SIG-M5 (cell line): ENCODE results near the gene GP1BA.

ENCODE experiments used
- DNase-seq: peaks from one replicate; lab custom pipeline; 2025; lab: John Stamatoyannopoulos, UW

Gene GP1BA

GRCh38 chr17:4931963-4932362, at the start of gene GP1BA:
TSS of gene GP1BA (plus strand) at chr17:4932277. CDS start at chr17:4932605, 328 bp downstream.
- DNase-seq = no peak

DNA sequence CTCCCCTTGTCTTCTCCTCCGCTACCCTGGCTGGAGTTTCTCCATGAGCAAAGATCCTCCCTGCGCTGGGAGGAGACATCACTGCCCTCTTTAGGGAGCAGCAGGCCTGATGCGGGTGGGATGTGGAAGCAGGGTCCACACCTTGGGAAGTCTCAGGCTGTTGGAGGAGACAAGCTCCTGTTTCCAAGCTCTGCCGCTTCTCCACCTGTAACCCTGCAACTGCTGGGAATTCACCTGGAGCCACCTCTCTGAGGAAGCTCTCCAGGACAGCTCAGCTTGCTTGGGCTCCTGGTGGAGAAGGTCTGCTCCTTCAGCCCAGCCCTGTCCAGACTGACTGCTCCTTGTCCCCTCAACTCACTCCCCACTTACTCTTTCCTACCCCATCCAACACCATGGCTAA, 47.6 kb upstream of the GP1BA start:
- no peak for DNase-seq

DNA sequence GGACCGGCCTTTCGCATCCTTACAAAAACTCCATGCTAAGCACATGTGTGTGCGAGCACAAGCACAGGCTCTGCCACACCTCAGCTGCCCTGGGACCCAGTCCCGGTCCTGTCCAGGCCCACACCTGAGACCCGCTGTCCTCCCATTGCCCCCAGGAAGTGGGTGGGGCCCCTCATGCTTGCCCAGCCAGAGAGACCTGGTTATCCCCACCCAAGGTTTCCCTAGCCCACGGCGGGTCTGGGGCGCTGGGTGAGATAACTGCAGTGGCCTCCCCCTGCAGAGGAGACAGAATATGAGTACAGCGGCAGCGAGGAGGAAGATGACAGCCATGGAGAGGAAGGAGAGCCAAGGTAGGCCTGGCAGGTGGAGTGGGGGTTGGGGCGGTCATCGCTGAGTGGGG, 45.2 kb upstream of the GP1BA start:
- DNase-seq = no peak

DNA sequence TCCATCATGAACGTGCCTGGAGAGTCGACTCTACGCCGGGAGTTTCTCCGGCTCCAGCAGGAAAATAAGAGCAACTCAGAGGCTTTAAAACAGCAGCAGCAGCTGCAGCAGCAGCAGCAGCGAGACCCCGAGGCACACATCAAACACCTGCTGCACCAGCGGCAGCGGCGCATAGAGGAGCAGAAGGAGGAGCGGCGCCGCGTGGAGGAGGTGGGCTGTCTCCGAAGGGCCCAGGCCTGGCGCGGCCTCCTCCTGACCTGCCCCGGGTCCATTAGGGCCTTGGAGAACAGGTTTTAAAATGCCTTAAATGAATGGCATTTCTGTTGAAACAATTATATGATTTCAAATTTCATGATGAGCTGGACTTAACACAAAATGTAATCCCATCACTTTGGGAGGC, 44.5 kb upstream of the GP1BA start:
- no peak for DNase-seq

- DNase-seq = no peak
Measured at GRCh38 chr17:4891411-4892410, 40.4 kb upstream of the GP1BA start.

- no peak for DNase-seq
Measured at GRCh38 chr17:4892499-4893221, 39.4 kb upstream of the GP1BA start.

- DNase-seq = no peak
Measured at GRCh38 chr17:4893272-4893671, 38.8 kb upstream of the GP1BA start.

GRCh38 chr17:4893721-4894560, 38.1 kb upstream of the GP1BA start:
- no peak for DNase-seq

DNA sequence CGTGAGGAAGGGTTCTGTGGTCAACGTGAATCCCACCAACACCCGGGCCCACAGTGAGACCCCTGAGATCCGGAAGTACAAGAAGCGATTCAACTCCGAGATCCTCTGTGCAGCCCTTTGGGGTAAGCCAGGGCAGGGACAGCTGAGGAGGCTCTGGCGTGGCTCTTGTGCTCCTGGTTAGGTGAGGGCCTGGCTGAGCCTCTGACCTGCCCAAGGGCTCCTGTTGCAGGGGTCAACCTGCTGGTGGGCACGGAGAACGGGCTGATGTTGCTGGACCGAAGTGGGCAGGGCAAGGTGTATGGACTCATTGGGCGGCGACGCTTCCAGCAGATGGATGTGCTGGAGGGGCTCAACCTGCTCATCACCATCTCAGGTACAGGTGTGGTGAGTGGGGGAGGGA, 37.0 kb upstream of the GP1BA start:
- no peak for DNase-seq

- DNase-seq = no peak
Measured at GRCh38 chr17:4895657-4896331, 36.3 kb upstream of the GP1BA start.

GRCh38 chr17:4896332-4897197, 35.5 kb upstream of the GP1BA start:
- DNase-seq = no peak

GRCh38 chr17:4897198-4897687, 34.8 kb upstream of the GP1BA start:
- no peak for DNase-seq

DNA sequence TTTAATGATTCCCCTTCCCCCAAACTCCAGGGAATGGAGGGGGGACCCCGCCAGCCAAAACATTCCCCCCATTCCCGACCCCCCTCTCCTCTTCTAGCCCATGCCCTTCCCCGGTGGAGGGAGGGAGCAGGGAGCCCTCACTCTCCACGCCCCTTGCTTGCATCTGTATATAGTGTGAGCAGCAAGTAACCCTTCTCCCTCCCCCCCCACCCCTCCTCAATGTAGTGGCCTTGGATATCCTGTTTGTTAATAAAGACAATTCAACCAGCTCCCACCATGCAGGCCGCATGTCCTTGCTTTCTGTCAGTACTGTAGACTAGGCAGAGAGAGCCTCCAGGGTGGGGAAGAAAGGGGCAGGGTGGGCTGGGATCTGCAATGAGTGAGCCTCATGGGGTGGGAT, 34.3 kb upstream of the GP1BA start:
- DNase-seq = no peak

GRCh38 chr17:4898351-4898750, 33.7 kb upstream of the GP1BA start:
- DNase-seq = no peak

- no peak for DNase-seq
Measured at GRCh38 chr17:4898927-4899326, 33.1 kb upstream of the GP1BA start.

DNA sequence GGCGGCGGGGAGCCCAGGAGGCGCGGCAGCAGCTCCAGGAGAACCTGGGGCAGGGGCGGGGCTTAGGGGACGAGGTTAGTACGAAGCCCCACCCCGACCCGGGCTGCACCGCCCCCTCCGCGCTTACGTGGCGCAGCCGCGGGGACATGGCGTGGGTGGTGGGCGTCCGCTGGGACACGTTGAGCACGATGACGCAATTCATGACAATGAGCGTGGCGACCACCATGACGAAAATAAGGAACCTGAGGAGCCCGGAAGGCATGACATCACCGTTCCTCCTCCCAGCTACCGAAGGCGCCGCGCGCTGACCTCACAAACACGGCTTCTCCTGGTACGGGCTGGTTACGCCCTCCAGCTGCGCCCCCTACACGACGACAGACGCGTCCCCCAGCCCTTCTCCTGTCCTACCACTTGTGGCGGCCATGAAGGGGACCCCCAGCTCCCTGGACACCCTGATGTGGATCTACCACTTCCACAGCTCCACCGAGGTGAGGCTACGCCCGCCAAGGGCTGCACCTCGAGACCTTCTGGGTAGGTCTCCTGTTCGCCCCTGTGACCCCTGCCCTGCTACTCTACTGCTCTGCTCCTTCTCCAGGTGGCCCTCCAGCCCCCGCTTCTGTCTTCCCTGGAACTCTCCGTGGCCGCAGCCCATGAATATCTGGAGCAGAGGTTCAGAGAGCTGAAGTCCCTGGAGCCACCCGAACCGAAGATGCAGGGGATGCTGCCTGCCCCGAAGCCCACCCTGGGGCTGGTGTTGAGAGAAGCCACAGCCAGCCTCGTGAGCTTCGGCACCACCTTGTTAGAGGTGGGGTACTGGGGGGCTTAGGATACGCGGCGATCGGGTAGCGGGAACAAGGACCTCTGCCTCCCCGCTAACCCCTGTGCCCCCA, 32.5 kb upstream of the GP1BA start, which contains the start of gene C17orf107:
Gene C17orf107 (plus strand): TSS at position 196 of the 890 bp plus-strand sequence. CDS start 227 bp downstream, at position 423.
- DNase-seq = peak; percentile 29

GRCh38 chr17:4900231-4901107, 31.6 kb upstream of the GP1BA start:
- DNase-seq = no peak

- DNase-seq = no peak
Measured at GRCh38 chr17:4901108-4901647, 30.9 kb upstream of the GP1BA start.
